K562 (cell line): ENCODE results near the gene CSRNP3. TPM values are rescaled to one million over a fixed set of nuclear protein-coding genes. Genes with fewer than 3 reads are reported as not detected.

ENCODE experiments used
- ATAC-seq: fragments of 200-7000 bp; cut with Tn5 transposase; 3 replicates; pipeline ENCODE4 v1.9.1; 2020; ENCODE audit warnings: moderate library complexity
- BruUV-seq: library from RNA; stranded (reverse); fragments of 400-500 nt; replicated peaks from 2 replicates; lab custom pipeline; 2021; lab: Mats Ljungman, UMichigan
- CTCF ChIA-PET: fragments of 300-600 bp; formaldehyde crosslinking; extraction: SDS; loops from one replicate; lab custom pipeline; 2021; ENCODE audit warnings: low intra/inter-chr PET ratio; lab: Yijun Ruan, JAX
- POLR2A ChIA-PET: fragments of 300-600, 350-650 bp; sonication (Branson Sonifier 250); formaldehyde crosslinking; extraction: SDS; loops from one replicate; lab custom pipeline; 2021; ENCODE audit warnings: antibody characterized with exemption, inconsistent platforms; lab: Yijun Ruan, JAX
- DNase-seq, 4 experiments: peaks; one replicate each; pipeline versions ENCODE4 v3.0.0 to v3.0.0-alpha.2; 2011 to 2018; ENCODE audit warnings: low spot score in 3 of 4, mixed read lengths in 3 of 4; ENCODE audit errors: extremely low read depth in 1 of 4
- FAIRE-seq: peaks from 2 replicates; lab custom pipeline; 2011; peaks lifted over from hg19 to GRCh38; lab: Jason Lieb, UNC
- H2AFZ ChIP-seq: 2 replicates; pipeline ENCODE4 v1.6.0; 2011; ENCODE audit warnings: low read depth, low read length, control low read depth, inconsistent platforms
- H3K27ac ChIP-seq: fragments of 200-600 bp; 3 replicates; pipeline ENCODE4 v1.8.0; 2011; ENCODE audit warnings: low read depth, mild to moderate bottlenecking, control low read depth, inconsistent platforms, low read length, moderate library complexity, mixed read lengths; ENCODE audit errors: extremely low read depth
- H3K27me3 ChIP-seq, 2 experiments: fragments of 300-600 bp in 1 of 2; 2 replicates in 1 of 2; 3 replicates in 1 of 2; pipeline versions ENCODE4 v1.6.0 to v1.8.0; 2011; ENCODE audit warnings: inconsistent platforms in 2 of 2, low read length in 2 of 2, mild to moderate bottlenecking in 1 of 2, mixed read lengths in 1 of 2, moderate library complexity in 1 of 2; ENCODE audit not compliant: control insufficient read depth in 2 of 2, insufficient read depth in 2 of 2
- H3K36me3 ChIP-seq: fragments of 300-600 bp; 3 replicates; pipeline ENCODE4 v1.8.0; 2011; ENCODE audit warnings: mild to moderate bottlenecking, low read length, inconsistent platforms; ENCODE audit not compliant: control insufficient read depth, insufficient read depth
- H3K4me1 ChIP-seq, 2 experiments: fragments of 200-600 bp in 1 of 2; replicated peaks in 1 of 2; 2 replicates in 1 of 2; 3 replicates in 1 of 2; pipeline versions ENCODE4 v1.5.1 to v1.8.0; 2011; ENCODE audit warnings: inconsistent platforms in 2 of 2, low read length in 2 of 2, mild to moderate bottlenecking in 1 of 2, mixed read lengths in 1 of 2, moderate library complexity in 1 of 2; ENCODE audit not compliant: control insufficient read depth in 2 of 2, insufficient read depth in 2 of 2
- H3K4me2 ChIP-seq: 2 replicates; pipeline ENCODE4 v1.6.1; 2011; ENCODE audit warnings: low read length, control low read depth, inconsistent platforms, mixed read lengths; ENCODE audit not compliant: insufficient read depth
- H3K4me3 ChIP-seq: fragments of 200-600 bp; sonication (generic), shearing (Covaris generic); 2 replicates; pipeline ENCODE4 v1.5.1; 2016; ENCODE audit warnings: control low read depth, inconsistent platforms
- H3K79me2 ChIP-seq: fragments of 200-600 bp; 3 replicates; pipeline ENCODE4 v1.8.0; 2011; ENCODE audit warnings: low read length, inconsistent platforms; ENCODE audit not compliant: control insufficient read depth, insufficient read depth
- H3K9ac ChIP-seq, 2 experiments: 2 replicates each; pipeline versions ENCODE4 v1.6.0 to v1.6.1; 2011; ENCODE audit warnings: low read depth in 2 of 2, low read length in 2 of 2, control low read depth in 1 of 2, inconsistent platforms in 1 of 2, mild to moderate bottlenecking in 1 of 2, mixed read lengths in 1 of 2; ENCODE audit not compliant: insufficient read depth in 1 of 2
- H3K9me1 ChIP-seq: one replicate; pipeline ENCODE4 v1.6.0; 2011; ENCODE audit warnings: inconsistent platforms, mild to moderate bottlenecking, low read length, moderate library complexity; ENCODE audit not compliant: control insufficient read depth, insufficient read depth
- H3K9me3 ChIP-seq: replicated peaks from 2 replicates; pipeline ENCODE4 v1.5.1; 2011; ENCODE audit warnings: low read depth, low read length, inconsistent platforms; ENCODE audit not compliant: control insufficient read depth, insufficient read depth
- H4K20me1 ChIP-seq: replicated peaks from 2 replicates; pipeline ENCODE4 v1.6.1; 2011; ENCODE audit warnings: low read length, inconsistent platforms, mixed read lengths; ENCODE audit not compliant: control insufficient read depth, insufficient read depth
- ATF4 ChIP-seq: fragments of 450-650 bp; formaldehyde crosslinking; IDR thresholded peaks from 2 replicates; pipeline ENCODE4 v1.4.0; 2022; ENCODE audit warnings: mild to moderate bottlenecking, moderate library complexity
- BRCA1 ChIP-seq, 2 experiments: fragments of 450-650 bp in 1 of 2; sonication (generic) in 1 of 2; formaldehyde crosslinking in 1 of 2; IDR thresholded peaks; 2 replicates each; pipeline versions ENCODE4 v1.5.0 to v1.6.1; 2017 to 2020; ENCODE audit warnings: mild to moderate bottlenecking in 1 of 2, missing genetic modification reagents in 1 of 2
- ETV1 ChIP-seq: fragments of 450-650 bp; conservative IDR thresholded peaks from 2 replicates; pipeline ENCODE4 v1.6.1; 2016; ENCODE audit warnings: missing genetic modification characterization, control low read depth, low read depth, missing compliant biosample characterization
- GTF2A2 ChIP-seq: IDR thresholded peaks from 2 replicates; pipeline ENCODE4 v1.6.1; 2016; ENCODE audit warnings: mild to moderate bottlenecking, missing genetic modification characterization, missing compliant biosample characterization
- TRIM24 ChIP-seq, 2 experiments: fragments of 450-650 bp; IDR thresholded peaks; 2 replicates each; pipeline ENCODE4 v1.6.1; 2016
- ZNF12 ChIP-seq: sonication (generic); formaldehyde crosslinking; IDR thresholded peaks from 2 replicates; pipeline ENCODE4 v1.4.0; 2020; ENCODE audit warnings: mild to moderate bottlenecking, missing genetic modification reagents
- ZNF316 ChIP-seq: fragments of 450-650 bp; IDR thresholded peaks from 2 replicates; pipeline ENCODE4 v1.6.1; 2016
- ZNF507 ChIP-seq: conservative IDR thresholded peaks from 2 replicates; pipeline ENCODE4 v1.6.1; 2017; ENCODE audit warnings: missing genetic modification characterization, missing compliant biosample characterization
- ZNF57 ChIP-seq: fragments of 450-650 bp; formaldehyde crosslinking; IDR thresholded peaks from 2 replicates; pipeline ENCODE4 v1.4.0; 2020; ENCODE audit warnings: mild to moderate bottlenecking, moderate library complexity
- WGBS: fragments of 100-300 bp; shearing (Covaris generic); methylation state at CpG from one replicate; pipeline ENCODE4 v1.1.6; 2016; ENCODE audit warnings: low coverage, mixed read lengths; ENCODE audit not compliant: insufficient coverage; ENCODE audit errors: missing lambda C conversion rate; 5-methylcytosine and 5-hydroxymethylcytosine counted together
- in situ Hi-C: fragments of 300-500 bp; cut with MboI; formaldehyde crosslinking; loops from 4 replicates; pipeline ENCODE4 v1.15.0; 2018; ENCODE audit warnings: inconsistent platforms, mixed read lengths
- intact Hi-C: fragments of 100-400 bp; cut with micrococcal nuclease; formaldehyde crosslinking; loops from 2 replicates; pipeline ENCODE4 v1.14.2; 2022
- polyA plus RNA-seq, 8 experiments: library from polyadenylated mRNA; depleted of rRNA in 4 of 8; stranded (reverse) in 5 of 8; unstranded in 3 of 8; fragments of >200 nt; fragmentation: Nextera tagmentation in 2 of 8; fragmentation: Illumina TruSeq in 1 of 8; extraction: Ambion mirVana in 2 of 8; extraction: Trizol in 1 of 8; gene quantifications; 2 replicates each; pipeline versions ENCODE4 v1.2.1 to v1.2.3, GENCODE V29; 2011 to 2014; ENCODE audit warnings: inconsistent platforms in 1 of 8, missing spikeins in 1 of 8
- total RNA-seq, 7 experiments: library from RNA; depleted of rRNA in 6 of 7; stranded (reverse); fragments of >200 nt in 6 of 7; fragmentation: Illumina TruSeq in 2 of 7; extraction: Trizol in 2 of 7; gene quantifications; 2 replicates each; pipeline versions ENCODE4 v1.2.1 to v1.2.3, GENCODE V29; 2011 to 2021; ENCODE audit warnings: low replicate concordance in 1 of 7

CSRNP3 gene
- total and polyA plus RNA-seq, 9 of the 15 experiments (the other 6 are each of a cell fraction or from before 2014, with no cell fraction given) = not detected

- Histone ChIP-seq H3K27ac (no peak overlapping the region), H3K9me3 (no peaks in the 10 kb centered on the region), H3K9ac (no peak overlapping the region), H3K27me3 (no peaks in the 10 kb centered on the region), H3K79me2 (no peaks in the 10 kb centered on the region), H3K9me1 (no peaks in the 10 kb centered on the region), H3K4me3 (no peak overlapping the region), H2AFZ (no peak overlapping the region), H3K4me2 (no peak overlapping the region), H4K20me1 (no peaks in the 10 kb centered on the region), H3K36me3 (no peaks in the 10 kb centered on the region), H3K4me1 (no peaks in the 10 kb centered on the region)
- TF ChIP-seq ZNF507 (no peak), TRIM24 (IDR thresholded peaks at IDR 0.05) (no peak), GTF2A2 (tag) (no peak), ETV1 (tag) (no peak), ZNF57 (CRISPR knock-in tag) (no peak), ATF4 (no peak), ZNF316 (no peak), ZNF12 (no peak), BRCA1 (IDR thresholded peaks at IDR 0.05) (no peak), BRCA1 (CRISPR knock-in tag; IDR thresholded peaks at IDR 0.05) (no peak)
- no peak for ATAC-seq
- WGBS = 0% methylated on average over 6 of the region's 6 CpGs
- DNase-seq = no peak
- no TSS peak for BruUV-seq
- ChIA-PET POLR2A (no interaction called here), CTCF (no interaction called here)
- FAIRE-seq = no peak
- in situ Hi-C loops (no loop called here), intact Hi-C loops (no loop called here)
Observed at GRCh38 chr2:165623783-165624469, 154.4 kb downstream of the CSRNP3 start.
